ENCODE results near the gene TMEM181.
"Not testable (repeated sequence)": the region's sequence is repeated elsewhere in the genome, so short reads cannot be mapped to it uniquely, and the experiment has no call there.

Gene TMEM181

GRCh38 chr6:158663625-158664165, 103.8 kb downstream of the TMEM181 start:
- DNase-seq, result no peak

GRCh38 chr6:158665332-158665731, 105.4 kb downstream of the TMEM181 start:
- DNase-seq, result no peak

GRCh38 chr6:158666628-158667359, 106.9 kb downstream of the TMEM181 start:
- DNase-seq, result no peak

GRCh38 chr6:158667360-158667981, 107.6 kb downstream of the TMEM181 start:
- no peak for DNase-seq

GRCh38 chr6:158668707-158669103, 108.8 kb downstream of the TMEM181 start:
- DNase-seq, result no peak

GRCh38 chr6:158669145-158670035, 109.5 kb downstream of the TMEM181 start:
- no peak for DNase-seq

GRCh38 chr6:158672119-158672518, 112.2 kb downstream of the TMEM181 start:
- DNase-seq, result not testable (repeated sequence)

- DNase-seq, result no peak
These were observed 112.8 kb downstream of the TMEM181 start for GRCh38 chr6:158672726-158673125.

- DNase-seq, result no peak
These were observed 114.6 kb downstream of the TMEM181 start for GRCh38 chr6:158674342-158675131.

GRCh38 chr6:158677094-158677493, 117.2 kb downstream of the TMEM181 start:
- not testable (repeated sequence) for DNase-seq

- DNase-seq, result no peak
These were observed 118.2 kb downstream of the TMEM181 start for GRCh38 chr6:158677906-158678578.

- DNase-seq, result no peak
These were observed 120.1 kb downstream of the TMEM181 start for GRCh38 chr6:158680015-158680414.

GRCh38 chr6:158680481-158680880, 120.6 kb downstream of the TMEM181 start:
- DNase-seq, result no peak

GRCh38 chr6:158684311-158684710, 124.4 kb downstream of the TMEM181 start:
- no peak for DNase-seq

- no peak for DNase-seq
These were observed 124.9 kb downstream of the TMEM181 start for GRCh38 chr6:158684745-158685324.

Data from NCI-H2107 (cell line).